ENCODE measurements around the gene CHST9.

GRCh38 chr18:27113358-27113757 lies 71.8 kb downstream of the CHST9 start:
- no peak for TF ChIP-seq EZH2 (IDR thresholded peaks at IDR 0.05; ENCODE audit: low read depth)
- TF ChIP-seq CTCF (conservative IDR thresholded peaks at IDR 0.05) = no peak

Data from PC-9 (cell line).